Measurements from ENCODE around the gene DNAL4.

Gene DNAL4

DNA sequence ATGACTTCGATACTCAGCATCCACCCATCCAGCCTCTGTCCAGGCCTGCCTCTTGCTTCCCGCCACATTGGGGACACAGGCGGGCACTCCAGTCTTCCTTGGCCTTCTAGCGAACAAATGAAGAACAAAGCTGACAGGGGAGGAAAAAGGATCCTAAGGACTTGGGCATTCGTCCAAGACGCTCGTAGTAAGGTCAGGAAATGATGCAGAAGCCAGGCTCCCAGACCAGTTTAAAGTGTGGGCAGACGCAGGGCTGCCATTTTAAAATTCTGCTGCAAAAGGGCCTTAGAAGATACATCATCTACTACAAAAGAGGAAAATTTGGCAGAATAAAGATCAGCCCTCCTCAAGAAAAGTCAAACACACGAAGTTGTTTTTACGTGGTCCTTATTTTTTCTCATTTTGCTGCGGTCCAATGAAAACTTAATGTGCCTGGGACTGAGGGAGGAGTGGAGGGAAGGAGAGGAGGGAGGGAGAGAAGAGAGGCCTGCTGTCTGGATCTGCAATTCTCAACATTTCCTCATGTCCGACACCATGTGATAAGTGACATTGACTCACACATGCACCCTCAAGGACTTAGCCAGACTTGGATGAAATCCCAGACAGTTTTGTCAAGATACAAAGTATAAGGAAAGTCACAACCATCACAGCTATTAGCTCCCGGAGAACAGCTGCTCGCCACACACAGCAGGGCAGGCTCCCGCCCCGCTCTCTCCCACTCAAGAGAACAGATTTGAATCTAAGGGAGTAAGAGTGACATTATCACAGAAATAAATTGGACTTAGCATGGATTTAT is 5.7 kb downstream of the DNAL4 start:
- DNase-seq (ENCODE audit: low read depth in 2 of 3, low spot score in 2 of 3), result no peak

DNA sequence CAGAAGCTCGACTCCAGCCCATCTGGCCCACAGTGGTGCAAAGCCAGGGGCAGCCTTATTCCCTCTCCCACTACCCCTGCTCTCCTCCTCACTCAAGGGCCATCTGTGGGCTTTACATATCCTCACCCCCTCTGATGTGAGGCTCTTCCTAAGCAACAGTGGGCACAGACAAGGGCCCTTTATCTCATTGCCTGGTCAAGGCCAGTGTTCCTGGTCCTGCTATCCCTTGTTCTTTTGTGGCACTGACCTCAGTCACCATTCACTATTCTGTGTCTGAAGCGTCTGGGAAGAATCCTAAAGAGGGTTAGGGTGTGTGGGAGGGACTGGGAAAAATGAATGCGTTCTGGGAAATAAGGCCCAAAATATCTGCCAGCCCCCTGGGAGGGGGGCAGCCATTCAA is 7.3 kb downstream of the DNAL4 start:
- no peak for DNase-seq (ENCODE audit: low read depth in 2 of 3, low spot score in 2 of 3)

- no peak for DNase-seq (ENCODE audit: low read depth in 2 of 3, low spot score in 2 of 3)
Measured at GRCh38 chr22:38784856-38785255, 9.1 kb downstream of the DNAL4 start.

GRCh38 chr22:38784035-38784434 is 9.9 kb downstream of the DNAL4 start:
- DNase-seq (ENCODE audit: low read depth in 2 of 3, low spot score in 2 of 3), result no peak

DNA sequence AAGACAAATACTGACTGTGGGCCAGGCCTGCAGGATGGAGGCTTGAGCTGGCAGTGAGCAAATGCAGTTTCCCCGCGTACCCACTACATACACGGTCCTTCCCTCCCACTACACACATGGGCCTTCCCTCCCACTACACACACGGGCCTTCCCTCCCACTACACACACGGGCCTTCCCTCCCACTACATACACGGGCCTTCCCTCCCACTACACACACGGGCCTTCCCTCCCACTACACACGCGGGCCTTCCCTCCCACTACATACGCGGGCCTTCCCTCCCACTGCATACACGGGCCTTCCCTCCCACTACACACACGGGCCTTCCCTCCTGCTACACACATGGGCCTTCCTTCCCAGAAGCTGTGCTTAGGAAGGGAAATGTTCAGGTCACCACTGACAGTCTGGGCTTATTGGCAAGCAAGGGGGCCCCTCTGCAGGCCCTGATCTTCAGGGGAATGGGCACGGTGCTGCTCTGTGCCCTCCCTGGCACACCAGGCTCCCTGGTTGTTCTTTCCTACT is 10.8 kb downstream of the DNAL4 start:
- DNase-seq (ENCODE audit: low read depth in 2 of 3, low spot score in 2 of 3), result no peak

DNA sequence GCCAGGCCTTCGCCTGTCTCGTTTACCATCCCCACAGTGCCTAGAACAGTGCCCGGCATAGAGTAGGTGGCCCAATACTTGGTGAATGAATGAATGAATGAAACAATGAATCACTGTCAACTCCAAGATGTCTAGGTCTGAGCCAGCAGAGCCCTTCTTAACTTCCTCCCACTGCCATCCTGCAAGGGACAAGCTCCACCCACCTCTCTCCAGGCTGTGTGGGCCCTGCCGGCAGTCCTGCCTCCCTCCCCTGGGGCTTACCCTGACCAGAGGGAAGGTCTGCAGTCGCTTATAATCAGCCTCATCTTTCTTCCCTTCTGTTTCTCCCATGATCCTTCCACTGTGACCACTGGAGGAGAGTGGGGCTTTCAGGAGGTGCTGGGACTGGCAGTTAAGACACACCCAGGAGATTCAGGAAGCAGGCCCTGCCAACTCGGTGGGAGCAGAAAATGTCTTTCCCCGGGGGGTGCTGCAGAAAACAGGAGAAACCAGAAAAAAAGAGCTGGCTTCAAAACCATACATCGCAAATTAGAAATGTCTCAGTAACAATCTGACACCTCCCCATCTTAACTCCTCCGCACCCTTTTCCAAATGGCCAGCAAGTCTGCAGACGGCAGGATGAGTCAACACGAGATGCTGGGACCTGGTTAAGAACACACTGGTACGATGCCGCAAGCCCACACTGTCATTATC is 11.4 kb downstream of the DNAL4 start:
- no peak for DNase-seq (ENCODE audit: low read depth in 2 of 3, low spot score in 2 of 3)

GRCh38 chr22:38781033-38781432 is 12.9 kb downstream of the DNAL4 start:
- DNase-seq (ENCODE audit: low read depth in 2 of 3, low spot score in 2 of 3), result no peak

DNA sequence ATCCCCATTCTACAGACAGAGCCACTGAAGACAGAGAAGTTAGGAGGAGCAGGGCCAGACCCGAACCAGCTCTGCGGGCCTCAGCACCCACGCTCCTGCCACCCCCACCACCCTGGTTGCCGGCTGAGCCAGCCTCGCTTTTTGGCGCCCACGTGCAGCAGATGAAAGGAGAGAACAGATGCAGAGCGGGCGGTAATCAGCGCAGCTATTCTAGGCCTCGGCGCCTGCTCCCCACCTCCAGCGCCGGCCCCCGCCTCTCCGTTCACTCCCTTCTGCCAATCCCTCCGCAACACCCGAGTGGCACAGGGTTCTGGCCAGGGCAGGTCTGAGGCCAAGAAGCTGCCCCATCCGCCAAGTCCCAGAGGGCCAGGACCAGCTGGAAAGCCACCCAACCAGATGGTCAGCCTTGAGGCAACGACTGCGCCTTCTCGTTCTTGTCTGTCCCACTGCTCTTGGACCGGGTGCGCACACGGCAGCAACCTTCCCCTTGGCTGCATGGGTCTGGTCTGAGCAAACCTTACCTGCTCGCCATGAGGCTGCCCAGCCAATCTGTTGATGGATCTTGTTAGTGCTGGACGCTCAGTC is 16.8 kb downstream of the DNAL4 start:
- no peak for DNase-seq (ENCODE audit: low read depth in 2 of 3, low spot score in 2 of 3)

GRCh38 chr22:38776086-38776485 is 17.9 kb downstream of the DNAL4 start:
- DNase-seq (ENCODE audit: low read depth in 2 of 3, low spot score in 2 of 3), result no peak

DNA sequence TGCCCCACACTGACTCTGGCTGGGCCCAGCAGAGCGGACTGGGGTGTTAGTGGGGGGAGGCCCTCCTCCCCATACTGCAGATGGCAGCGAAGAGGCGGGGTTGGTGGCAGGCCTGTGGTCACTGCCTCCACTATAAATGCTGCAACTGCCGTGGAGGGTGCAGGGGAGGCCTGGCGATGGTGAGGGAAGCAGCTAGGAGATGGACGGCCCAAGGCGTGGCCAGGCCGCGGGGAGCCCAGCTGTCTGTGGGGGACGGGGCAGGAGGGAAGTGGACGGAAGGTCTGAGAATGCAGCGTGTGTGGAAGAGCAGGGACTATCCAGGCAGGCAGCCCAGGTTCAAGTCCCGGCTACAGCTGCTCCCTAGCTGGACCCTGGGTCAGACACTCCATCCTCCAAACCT is 18.3 kb downstream of the DNAL4 start:
- no peak for DNase-seq (ENCODE audit: low read depth in 2 of 3, low spot score in 2 of 3)

DNA sequence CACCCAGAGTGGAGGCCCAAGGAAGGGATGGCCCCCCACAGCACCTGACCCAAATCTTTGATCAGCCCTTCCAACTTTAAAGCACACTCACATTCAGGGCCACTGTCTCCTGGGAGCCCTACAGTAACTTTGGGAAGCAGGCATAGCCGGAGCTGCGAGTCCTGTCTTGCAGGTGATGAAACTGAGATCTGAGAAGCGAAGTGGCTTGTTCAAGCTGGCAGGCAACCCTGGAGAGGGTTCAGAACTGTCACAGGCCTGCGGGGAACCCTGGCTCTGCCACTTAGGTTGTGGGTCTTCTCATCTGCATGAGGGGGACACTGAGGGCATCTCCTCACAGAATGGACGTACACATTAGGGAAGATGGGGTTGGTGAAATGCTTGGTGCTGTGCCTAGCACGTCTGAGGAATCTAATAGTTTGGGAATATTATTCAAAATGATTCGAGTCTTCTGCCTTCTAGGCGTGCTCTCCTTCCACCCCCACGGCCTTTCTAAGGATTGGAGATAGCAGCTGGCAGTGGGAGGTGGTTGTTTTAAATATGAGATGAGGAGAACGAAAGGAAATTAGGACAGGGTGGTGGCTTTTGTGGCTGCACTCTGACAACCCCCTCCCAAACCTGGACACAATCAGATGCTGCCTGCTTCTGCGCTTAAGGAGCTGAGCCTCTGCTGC is 19.3 kb downstream of the DNAL4 start:
- DNase-seq (ENCODE audit: low read depth in 2 of 3, low spot score in 2 of 3), result no peak

DNA sequence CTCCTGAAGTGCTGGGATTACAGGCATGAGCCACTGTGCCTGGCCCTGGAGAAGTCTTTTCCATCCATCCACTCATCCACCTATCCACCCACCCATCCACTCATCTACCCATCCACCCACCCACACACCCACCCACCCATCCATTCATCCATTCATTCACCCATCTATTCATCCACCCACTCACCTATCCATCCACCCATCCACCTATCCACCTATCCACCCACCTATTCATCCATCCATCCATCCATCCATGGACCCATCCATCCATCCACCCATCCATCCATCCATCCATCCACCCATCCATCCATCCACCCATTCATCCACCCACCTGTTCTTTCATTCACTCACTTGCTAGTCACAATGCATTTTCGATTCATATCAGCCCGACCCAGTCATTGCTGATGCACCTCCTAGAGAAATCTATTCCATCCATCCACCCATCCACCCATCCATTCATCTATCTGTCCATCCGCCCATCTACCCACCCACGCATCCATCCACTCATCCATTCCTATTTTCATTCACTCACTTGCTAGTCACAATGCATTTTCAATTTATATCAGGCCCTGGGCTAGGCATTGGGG is 20.5 kb downstream of the DNAL4 start:
- no peak for DNase-seq (ENCODE audit: low read depth in 2 of 3, low spot score in 2 of 3)

DNA sequence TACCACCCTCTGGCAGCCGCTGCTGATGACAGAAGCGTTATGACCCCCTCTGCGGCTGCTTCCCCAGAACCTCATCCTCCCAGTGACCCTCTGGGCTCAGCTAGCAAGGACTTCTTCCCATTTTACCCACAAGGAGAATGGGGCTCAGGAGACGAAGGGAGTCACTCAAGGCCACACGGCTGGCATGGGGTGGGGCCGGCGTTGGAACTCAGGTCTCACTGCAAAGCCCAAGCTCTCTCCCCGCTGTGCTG is 21.4 kb downstream of the DNAL4 start:
- DNase-seq (ENCODE audit: low read depth in 2 of 3, low spot score in 2 of 3), result no peak

- DNase-seq (ENCODE audit: low read depth in 2 of 3, low spot score in 2 of 3), result no peak
Measured at GRCh38 chr22:38770257-38770949, 23.5 kb downstream of the DNAL4 start.

DNA sequence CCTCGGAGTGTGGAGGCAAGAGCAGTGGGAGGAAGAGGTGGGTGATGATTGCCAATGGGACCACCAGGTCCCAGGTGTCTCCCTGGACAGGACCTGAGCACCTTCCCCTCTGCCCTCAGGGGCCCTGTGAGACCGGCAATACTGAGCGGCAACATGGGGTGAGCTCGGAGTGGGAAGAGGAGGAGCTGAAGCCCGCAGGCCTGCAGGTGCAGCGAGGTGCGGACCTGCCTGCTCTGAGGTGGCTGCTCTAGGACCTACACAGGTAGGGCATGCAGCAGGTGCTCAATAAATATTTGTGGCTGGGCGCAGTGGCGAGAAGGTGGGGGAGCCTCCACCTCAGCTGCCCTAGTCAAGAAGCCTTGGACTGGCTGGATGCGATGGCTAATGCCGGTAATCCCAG is 25.9 kb downstream of the DNAL4 start:
- no peak for DNase-seq (ENCODE audit: low read depth in 2 of 3, low spot score in 2 of 3)

- DNase-seq (ENCODE audit: low read depth in 2 of 3, low spot score in 2 of 3), result no peak
Measured at GRCh38 chr22:38767313-38767712, 26.6 kb downstream of the DNAL4 start.

- DNase-seq (ENCODE audit: low read depth in 2 of 3, low spot score in 2 of 3), result no peak
Measured at GRCh38 chr22:38766076-38766777, 27.7 kb downstream of the DNAL4 start.

- DNase-seq (ENCODE audit: low read depth in 2 of 3, low spot score in 2 of 3), result no peak
Measured at GRCh38 chr22:38762551-38762983, 31.4 kb downstream of the DNAL4 start.

- no peak for DNase-seq (ENCODE audit: low read depth in 2 of 3, low spot score in 2 of 3)
Measured at GRCh38 chr22:38761202-38762162, 32.5 kb downstream of the DNAL4 start.

All from activated CD8-positive, alpha-beta memory T cell treated with anti-CD3 and anti-CD28 coated beads for 48 hours (primary cell).